Endometrium (tissue), 2 donors: ENCODE measurements around the gene GABRG2.

Experiments used
- FAIRE-seq: peaks from 2 replicates; lab custom pipeline; 2012; peaks lifted over from hg19 to GRCh38; lab: Jason Lieb, UNC
- donor health status: control.
- donor health status: control.

GABRG2 gene

GRCh38 chr5:162193012-162193411, 125.4 kb downstream of the GABRG2 start:
- no peak for FAIRE-seq

- FAIRE-seq: no peak
Observed at GRCh38 chr5:162196351-162196750, 128.8 kb downstream of the GABRG2 start.

GRCh38 chr5:162202285-162202880, 134.8 kb downstream of the GABRG2 start:
- no peak for FAIRE-seq
